HG03159 (cell line): ENCODE results near the gene CTSC.
"Not testable (repeated sequence)": the region's sequence is repeated elsewhere in the genome, so short reads cannot be mapped to it uniquely, and the experiment has no call there.

Source experiments
- ATAC-seq: cut with Tn5 transposase; IDR thresholded peaks from one replicate; pipeline ENCODE4 v1.9.1; 2021; ENCODE audit warnings: mild to moderate bottlenecking, moderate library complexity; ENCODE audit not compliant: unreplicated experiment

The CTSC gene

DNA sequence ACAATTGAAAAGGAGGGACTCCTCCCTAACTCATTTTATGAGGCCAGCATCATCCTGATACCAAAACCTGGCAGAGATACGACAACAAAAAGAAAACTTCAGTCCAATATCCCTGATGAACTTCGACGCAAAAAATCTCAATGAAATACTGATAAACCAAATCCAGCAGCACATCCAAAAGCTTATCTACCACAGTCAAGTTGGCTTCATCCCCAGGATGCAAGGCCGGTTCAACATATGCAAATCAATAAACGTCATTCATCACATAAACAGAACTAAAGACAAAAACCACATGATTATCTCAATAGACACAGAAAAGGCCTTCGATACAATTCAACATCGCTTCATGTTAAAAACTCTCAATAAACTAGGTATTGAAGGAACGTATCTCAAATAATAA is 14.7 kb downstream of the CTSC start:
- not testable (repeated sequence) for ATAC-seq

DNA sequence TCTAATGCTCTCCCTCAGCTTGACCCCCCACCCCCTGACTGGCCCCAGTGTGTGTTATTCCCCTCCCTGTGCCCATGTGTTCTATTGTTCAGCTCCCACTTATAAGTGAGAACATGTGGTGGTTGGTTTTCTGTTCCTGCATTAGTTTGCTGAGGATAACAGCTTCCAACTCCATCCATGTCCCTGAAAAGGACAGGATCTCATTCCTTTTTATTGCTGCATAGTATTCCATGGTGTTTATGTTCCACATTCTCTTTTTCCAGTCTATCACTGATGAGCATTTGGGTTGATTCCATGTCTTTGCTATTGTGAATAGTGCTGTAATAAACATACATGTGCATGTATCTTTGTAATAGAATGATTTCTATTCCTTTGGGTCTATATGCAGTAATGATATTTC is 16.1 kb downstream of the CTSC start:
- ATAC-seq, result not testable (repeated sequence)

DNA sequence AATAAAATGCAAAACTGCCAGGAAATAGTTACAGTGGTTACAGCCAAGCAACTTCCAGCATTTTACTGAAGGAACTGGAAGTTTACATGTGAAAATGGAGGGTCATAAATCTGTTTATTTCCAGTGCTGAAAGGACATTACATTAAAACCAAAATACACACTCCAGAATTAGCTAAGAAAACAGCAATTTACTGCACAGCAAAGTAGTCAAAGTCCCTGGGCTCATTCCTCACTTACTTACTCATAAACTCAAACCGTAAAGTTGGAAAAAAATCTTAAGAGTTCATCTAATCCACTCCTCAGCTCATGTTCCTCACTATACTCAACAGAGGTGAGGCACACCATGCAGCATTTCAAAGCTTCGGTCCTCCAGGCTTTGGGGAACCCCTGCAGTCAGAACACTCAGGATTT is 17.4 kb downstream of the CTSC start:
- ATAC-seq, result no peak

DNA sequence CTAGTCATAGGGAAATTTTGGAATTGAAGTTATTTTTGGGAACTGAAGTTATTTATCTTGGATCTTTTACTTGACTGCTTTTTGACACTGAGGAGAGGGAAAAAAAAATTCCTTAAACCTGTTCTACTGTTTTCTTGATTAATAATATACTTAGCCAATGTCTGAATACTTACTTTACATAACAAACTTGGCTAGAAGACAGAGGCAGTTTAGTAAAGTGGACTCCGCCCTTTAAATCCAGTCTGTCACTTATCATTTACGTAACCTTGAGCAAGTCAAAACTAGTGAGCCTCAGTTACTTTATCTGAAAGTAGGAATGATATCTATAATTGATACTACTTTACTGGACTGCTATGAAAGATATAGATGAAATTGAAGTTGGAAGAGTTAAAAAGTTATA is 19.5 kb downstream of the CTSC start:
- ATAC-seq, result no peak

DNA sequence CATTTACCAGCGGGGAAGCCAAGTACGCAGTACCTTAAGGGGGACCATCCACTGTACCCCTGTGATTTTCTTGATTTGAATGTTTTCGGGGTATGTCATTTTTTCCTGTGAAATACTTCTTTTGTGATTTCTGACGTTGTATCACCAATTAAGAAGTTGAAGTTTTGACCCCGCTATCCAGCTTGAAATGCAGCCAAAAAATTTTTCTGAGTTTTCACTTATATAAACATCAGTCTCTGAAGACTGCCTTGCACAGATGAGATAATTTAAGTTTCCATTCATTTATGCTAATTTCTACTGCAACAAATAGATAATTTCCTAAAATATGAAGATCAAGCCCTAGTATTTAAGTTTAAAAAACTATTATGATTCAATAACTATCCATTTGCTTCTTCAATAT is 20.0 kb downstream of the CTSC start:
- ATAC-seq, result no peak

DNA sequence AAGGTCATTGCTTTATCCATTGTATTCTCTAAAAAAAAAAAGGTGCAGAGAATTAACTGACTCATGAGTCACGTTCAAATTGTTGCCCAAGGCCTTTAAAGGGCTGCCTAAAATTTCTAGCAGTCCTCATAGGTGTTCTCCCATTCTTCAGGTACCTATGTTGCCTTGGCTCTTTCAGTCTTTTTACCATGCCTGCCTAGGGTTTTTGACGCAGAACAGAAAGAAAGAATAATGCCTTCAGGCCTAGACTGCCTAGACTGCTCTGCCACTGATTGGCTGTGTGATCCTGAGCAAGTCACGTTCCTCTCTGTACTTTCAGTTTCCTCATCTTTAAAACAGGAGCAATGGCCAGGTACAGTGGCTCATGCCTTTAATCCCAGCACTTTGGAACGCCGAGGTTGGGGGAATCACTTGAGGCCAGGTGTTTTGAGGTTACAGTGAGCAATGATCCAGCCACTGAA is 21.5 kb downstream of the CTSC start:
- ATAC-seq, result no peak

DNA sequence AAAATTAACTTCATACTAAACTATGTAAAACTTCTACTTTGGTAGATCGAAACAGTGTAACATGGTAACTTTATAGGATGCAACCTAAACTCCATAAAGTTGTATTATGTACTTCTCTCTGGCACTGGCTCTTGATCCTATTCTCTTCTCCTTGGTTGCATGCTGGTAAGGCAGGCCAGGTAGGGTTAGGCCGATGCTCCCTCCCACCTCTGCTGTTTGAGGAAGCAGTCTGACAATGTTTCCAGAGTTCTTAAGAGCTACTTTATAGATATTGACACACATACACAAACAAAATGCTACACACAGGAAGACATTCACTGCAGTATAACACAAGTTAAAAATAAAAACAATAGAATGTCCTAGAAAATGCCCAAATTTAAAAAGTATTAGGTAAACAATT is 22.5 kb downstream of the CTSC start:
- ATAC-seq, result no peak

DNA sequence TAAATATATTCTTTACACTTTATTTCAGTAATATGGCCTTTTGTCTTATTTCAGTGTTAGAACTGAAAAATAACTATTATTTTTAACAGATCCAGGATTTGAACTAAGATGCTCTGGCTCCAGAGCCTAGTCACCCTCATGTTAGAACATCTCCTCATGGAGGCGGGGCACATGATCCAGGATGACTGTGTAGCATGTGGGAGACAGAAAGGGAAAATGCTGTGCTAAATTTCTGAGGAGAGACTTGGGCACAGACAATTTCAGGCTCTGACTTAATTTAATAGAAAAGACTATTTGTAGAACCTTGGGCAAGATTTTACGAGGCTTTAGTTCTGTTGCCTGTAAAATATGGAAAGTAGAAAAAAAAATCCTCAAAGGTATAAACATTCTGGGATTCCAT is 24.1 kb downstream of the CTSC start:
- ATAC-seq, result no peak

DNA sequence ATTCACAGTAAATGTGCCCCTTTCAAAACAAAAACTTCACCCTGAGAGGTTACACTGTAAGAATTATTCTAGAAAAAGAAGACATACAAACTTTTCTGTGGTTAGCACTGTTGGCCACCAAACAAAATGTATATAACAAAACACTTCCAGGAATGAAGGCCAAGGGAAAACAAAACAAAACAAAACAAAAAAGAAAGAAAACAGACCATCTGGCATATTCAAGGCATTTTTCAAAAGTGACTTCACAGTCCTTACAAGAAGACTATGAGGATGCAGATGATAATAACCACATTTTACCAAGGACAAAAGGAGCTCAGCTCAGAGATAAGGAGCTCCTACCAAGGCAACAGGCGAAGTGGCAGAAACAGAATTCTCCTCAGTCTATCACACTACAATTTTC is 24.9 kb downstream of the CTSC start:
- ATAC-seq, result no peak

DNA sequence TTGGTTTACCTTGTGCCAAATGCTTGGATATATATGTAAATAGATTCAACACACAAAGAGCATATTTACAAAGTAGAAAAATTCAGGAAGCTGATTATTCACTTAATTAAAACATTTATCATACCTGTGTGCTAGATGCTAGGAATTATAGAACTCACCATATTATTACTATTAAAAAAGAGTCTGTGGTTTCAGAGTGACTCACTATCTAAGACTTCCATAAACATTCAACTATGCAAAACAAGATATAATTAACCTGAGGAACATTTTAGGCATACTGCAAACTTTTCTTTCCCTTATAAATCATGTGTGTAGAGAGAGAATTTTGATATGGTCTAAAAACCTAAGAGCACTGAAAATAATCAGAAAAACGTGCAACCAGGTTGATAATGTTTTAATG is 27.3 kb downstream of the CTSC start:
- ATAC-seq, result no peak

DNA sequence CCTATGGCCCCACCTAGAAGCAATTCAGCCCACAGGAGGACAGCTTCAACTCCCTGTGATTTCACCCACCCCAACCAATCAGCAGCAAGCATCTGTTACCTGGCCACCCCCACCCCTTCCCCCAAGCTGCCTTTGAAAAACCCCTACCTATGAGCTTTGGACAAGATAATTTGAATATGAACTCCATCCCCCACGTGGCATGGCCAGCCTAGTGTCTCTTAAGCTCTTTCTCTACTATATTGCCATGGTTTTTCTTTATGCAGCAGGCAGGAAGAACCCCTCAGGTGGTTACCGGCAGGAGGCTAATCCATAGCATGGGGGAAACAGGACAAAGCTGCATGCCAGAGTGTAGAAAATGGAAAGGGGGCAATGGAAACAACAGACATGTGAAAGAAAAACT is 29.0 kb downstream of the CTSC start:
- no peak for ATAC-seq

DNA sequence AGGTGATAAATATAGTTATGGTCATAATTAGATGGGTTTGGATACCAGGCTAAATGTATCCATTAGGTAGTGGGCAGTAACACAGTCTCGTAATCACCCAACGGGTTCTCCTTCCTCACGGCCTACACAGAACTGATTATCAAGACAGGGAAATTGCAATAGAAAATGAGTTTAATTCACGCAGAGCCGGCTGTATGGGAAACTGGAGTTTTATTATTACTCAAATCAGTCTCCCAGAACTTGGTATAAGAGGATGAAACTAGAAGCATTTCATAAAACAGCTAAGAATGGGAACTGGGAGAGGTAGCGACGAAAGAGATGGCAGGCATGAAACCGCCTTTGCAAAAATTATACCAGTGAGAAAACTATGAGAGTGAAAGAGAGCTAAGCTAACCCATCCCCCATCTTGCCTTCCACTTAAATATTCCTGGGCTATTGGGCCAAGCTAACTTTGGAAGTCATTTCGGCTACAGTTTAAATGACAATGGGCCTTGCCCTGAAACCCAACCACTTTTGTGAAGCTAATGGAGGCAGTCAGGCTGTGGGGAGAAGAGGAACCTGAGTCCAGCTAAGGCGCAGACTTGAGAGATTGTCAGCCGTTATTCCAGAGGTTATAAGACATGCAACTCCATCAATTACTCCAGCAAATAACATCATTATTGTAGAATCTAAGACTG is 29.6 kb downstream of the CTSC start:
- peak; percentile 54 for ATAC-seq

DNA sequence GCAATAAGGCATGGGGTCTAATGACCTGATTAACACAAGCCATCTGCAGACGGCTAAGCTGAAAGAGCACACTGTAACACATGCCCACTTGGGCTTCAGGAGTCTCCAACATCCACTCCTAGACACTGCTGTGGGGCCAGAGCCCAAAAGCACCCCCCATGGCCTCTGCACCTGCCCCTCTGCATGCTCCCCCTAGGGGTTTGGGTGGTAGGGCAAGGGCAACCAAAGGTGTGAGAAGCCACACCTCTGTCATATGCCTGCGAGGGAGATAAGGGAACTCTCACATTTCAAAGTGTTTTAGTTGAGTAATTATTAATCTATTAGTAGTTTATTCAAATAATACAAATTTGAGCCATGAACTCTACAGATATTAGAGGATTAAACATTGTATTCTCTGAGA is 30.8 kb downstream of the CTSC start:
- ATAC-seq, result no peak

DNA sequence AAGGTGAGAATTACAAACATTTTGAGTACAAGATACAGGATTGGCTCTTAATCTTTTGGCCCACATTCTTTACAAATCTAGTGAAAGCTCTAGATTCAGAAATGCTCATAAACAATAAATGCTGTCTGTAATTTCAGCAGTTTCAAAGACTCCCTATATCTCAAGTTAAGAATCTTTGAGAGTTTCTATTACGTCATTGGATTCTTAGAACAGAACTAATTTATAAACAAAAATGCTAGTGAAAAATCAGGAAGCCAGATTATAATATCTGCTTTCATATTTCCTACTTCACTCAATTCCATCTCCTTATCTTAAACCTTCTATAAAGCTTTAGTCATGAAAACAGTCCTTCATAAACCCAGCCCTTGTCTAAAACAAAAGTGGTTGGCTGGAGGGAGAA is 32.1 kb downstream of the CTSC start:
- no peak for ATAC-seq

DNA sequence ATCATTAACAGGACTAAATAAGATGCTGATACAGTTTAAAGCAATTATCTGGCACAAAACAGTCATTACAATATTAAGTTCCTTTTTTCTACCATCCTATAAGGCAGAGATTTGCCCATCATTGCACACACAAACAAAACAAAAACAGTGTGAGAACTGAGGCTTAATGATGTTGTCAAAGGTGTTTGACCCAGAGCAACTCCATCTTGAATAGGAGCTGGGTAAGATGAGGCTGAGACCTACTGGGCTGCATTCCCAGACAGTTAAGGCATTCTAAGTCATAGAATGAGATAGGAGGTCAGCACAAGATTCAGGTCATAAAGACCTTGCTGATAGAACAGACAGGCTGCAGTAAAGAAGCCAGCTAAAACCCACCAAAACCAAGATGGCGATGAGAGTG is 33.2 kb downstream of the CTSC start:
- no peak for ATAC-seq

DNA sequence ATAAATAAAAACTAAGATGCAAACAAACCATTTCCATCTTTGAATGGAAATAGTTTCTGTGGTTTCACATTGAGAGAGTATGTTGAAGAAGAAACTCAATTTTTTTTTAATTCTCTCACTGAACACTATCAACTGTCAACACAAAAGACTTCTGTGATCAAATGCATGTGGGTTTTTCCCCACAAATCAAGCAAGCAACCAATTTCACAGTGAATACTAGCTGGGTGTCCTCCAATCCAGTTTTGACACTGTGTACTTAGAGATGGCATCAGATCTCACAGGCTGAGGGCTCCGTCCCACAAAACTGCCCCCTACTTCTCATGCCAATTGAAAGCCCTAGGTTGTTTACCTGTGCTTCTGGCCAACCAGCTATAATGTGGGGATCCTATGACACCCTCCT is 34.5 kb downstream of the CTSC start:
- ATAC-seq, result no peak

DNA sequence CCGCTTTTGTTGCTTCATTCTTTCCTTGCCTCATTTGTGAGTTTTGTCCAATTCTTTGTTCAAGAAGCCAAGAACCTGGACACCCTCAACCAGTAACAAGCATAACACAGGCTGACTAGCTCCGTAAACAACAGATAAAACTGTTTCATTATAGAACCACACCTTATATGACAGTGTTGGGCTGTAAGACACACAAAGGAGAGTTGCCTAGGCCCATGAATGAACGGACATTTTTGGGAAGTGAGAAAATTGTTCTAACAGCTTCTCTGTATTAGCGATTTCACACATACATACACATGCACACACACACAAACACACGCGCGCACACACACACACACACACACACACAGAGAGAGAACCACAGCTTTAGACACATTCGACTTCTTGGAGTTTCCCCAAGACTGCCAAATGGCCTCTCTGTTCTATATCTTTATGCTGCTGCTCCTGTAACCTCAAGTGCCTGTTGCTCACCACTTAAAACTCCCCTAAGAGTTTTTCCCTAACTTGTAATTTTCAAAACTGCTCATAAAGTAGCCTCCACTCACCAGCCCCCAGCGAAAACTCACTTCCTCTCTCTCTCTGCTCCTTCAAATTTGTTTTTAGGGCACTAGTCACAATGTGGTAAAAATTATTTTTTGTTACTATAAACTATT is 35.9 kb downstream of the CTSC start:
- ATAC-seq, result peak; percentile 54

DNA sequence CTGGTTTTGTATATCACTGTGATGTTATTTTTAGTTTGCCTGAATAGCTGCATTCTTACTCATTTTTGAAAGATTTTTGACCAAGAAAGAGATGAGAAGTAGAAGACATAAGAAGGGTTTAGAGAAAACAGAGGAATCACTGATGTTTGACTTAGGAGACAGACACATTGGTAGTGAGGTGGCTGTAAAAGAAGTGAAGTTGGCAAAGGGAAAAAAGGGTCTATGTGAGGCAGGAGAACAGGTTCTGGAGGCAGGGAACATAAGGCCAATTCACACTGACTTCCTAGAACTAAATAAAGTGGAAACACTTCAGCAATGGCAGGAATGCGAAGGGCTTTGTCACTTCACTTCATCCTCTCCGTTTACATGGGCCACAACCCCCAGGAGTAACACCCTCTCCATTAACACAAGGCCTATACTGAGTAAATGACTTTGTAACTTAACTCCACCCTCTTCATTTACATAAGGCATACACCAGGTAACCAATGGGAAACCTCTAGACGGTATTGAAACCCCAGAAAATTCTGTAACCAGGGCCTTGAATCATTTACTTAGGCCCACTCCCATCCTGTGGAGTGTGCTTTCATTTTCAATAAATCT is 36.5 kb downstream of the CTSC start:
- ATAC-seq, result peak; percentile 82

DNA sequence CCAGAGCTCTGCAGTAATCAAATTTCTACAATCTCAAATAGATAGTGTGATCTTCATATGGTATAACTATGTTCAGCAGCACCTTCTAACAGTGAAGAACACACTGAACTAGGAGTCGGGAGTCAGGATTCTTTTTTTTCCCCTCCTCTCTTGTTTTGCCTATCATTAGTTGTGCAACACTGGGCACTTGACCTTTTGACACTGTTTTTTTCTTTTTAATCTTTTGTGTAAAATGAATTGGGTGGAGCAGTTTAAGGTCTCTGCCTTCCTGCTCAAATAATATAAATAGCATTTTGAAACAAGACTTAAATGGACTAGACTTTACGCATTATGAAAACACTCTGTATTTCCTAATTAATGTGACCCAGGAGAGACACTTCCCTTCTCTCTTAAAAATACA is 39.7 kb downstream of the CTSC start:
- ATAC-seq, result no peak

DNA sequence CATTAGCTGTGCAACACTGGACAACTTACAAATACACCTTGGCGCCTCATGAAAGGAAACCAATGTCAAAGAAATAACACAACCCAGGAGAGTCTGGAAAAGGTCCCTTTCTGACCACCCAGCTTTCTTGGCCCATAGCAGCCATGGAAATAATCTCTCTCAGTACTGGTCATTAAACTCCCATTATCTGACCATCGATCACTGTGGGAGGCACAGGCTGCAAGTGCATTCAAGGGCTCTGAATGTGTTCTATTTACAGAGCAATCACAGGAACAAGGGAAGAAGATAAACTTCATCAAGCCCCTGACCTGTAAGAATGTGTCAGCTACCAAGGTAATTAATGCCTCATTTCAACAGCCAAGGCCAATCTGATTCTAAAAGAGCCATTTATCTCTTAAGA is 40.1 kb downstream of the CTSC start:
- no peak for ATAC-seq

DNA sequence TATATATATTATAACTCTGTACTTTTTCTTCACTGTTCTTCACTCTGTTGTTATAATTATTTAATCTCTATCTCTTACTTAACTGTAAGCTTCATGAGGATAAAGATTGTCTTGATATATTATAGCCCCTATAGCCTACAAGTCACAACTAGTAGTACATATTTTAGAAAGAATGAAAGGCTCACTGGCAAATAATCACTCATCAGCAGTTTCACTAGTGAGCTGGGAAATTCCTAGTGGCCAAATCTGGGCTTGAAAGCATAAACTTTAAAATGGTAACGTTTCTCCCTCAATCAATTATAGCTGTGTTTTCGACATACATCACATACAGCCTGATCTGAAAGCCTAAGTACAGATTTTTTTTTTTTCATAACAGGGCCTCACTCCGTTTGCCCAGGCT is 42.5 kb downstream of the CTSC start:
- ATAC-seq, result no peak

DNA sequence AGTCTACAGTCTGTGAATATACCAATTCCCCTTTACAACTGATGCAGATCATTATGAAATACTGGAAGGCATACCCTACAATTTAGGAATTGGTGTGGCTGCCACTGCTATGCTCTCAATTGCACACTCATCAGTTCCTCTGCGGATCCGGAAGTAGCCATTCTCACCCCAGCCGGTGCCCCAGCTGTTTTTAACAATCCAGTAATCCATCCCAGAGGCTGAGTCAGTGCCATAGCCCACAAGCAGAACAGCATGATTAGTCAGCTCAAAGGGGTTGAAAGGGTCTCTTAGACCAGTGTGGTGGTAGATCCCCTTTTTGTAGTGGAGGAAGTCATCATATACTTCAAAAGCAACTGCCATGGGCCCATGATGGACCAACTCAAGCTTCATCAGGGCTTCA is 43.6 kb downstream of the CTSC start:
- no peak for ATAC-seq
